Stimulated activated CD8-positive, alpha-beta memory T cell treated with anti-CD3 and anti-CD28 coated beads, Interleukin-2, amount 100 ng/mL, for 1 hour (primary cell): ENCODE data around the gene MTMR12.
"Not testable (repeated sequence)": the region's sequence is repeated elsewhere in the genome, so short reads cannot be mapped to it uniquely, and the experiment has no call there.

Experiments
- DNase-seq, 2 donors: peaks; one replicate each; pipeline ENCODE4 v3.0.0-alpha.2; 2020; ENCODE audit warnings: low read depth in 2 of 2

The MTMR12 gene

GRCh38 chr5:32233696-32234447 lies 78.9 kb downstream of the MTMR12 start:
- no peak for DNase-seq

- DNase-seq, result no peak
These were observed 79.5 kb downstream of the MTMR12 start for GRCh38 chr5:32233220-32233695.

GRCh38 chr5:32232441-32233219 lies 80.1 kb downstream of the MTMR12 start:
- DNase-seq, result peak; percentile 55 to 59

DNA sequence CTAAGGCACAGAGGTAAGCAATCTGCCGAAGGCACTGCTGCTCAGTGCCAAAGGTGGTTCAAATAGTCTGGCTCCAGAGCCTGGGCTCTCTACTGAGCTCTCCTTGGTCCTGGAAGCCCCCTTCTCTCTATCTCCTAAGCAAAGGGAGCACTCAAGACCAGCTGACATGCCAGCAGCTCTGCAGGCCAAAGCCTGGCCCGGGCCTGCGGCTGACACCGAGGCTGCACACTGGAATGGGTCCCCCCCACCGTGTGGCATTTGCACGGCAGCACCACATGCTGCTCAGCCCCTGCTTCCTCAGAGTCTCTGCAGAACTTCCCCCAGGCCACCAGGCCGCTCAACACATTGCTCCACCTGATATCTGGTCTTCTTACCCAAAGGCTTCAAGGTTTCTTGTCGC lies 80.8 kb downstream of the MTMR12 start:
- no peak for DNase-seq

GRCh38 chr5:32231241-32231640 lies 81.5 kb downstream of the MTMR12 start:
- no peak for DNase-seq

- no peak for DNase-seq
These were observed 82.2 kb downstream of the MTMR12 start for GRCh38 chr5:32230356-32231099.

- DNase-seq, result no peak
These were observed 83.2 kb downstream of the MTMR12 start for GRCh38 chr5:32229586-32229985.

DNA sequence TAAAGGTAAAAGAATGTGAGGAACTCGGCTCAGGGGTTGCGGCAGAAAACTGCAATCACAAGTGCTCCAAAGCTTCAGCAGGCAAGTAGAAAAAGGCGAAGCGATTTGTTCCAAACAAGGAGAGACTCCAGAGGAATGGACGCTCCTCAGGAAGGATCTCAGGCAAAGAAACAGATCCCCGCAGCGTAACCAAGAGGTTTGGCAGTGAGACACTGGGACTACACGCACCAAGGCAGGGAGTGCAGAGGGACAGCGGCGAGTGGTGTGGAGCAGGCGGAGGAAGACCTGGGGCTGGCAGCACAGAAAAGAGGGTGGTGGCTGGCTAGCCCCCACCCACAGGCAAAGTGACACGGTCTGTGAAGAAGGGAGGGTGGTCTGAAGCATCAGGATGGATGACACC lies 83.9 kb downstream of the MTMR12 start:
- no peak for DNase-seq

- no peak for DNase-seq
These were observed 87.3 kb downstream of the MTMR12 start for GRCh38 chr5:32225445-32225844.

GRCh38 chr5:32223972-32224609 lies 88.6 kb downstream of the MTMR12 start:
- DNase-seq, result no peak

DNA sequence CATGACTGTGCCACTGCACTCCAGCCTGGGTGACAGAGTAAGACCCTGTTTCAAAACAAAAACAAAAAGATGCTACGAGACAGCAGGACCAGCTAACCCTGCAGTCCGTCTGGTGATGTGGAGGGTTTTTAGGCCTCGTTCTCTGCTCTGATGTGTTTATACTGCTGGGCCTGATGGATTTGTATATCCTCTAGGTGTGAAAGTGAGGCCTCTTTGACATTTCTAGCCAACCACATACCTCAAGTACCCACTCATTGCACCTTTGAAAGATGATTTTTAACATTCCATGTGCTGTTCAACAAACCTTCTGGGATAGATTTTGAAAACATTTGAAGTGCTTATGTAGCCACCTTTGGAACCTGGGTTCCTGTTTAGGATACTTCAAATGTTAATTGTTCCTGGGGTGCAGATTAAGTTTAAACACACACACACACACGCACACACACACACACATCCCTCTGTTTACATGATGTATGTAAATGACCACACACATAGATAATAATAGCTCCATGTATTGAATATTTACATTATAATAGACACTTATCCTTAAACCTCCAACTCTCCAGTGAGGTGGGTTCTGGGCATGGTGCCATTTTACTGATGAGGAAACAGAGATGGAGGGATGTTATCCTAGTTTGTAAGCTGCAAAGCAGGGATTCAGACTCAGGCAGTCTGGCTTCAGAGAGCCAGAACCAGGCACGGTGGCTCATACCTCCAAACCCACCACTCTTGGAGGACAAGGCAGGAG lies 89.8 kb downstream of the MTMR12 start:
- DNase-seq, result no peak

- DNase-seq, result no peak
These were observed 94.8 kb downstream of the MTMR12 start for GRCh38 chr5:32217886-32218396.

GRCh38 chr5:32214344-32214743 lies 98.4 kb downstream of the MTMR12 start:
- DNase-seq, result not testable (repeated sequence)

DNA sequence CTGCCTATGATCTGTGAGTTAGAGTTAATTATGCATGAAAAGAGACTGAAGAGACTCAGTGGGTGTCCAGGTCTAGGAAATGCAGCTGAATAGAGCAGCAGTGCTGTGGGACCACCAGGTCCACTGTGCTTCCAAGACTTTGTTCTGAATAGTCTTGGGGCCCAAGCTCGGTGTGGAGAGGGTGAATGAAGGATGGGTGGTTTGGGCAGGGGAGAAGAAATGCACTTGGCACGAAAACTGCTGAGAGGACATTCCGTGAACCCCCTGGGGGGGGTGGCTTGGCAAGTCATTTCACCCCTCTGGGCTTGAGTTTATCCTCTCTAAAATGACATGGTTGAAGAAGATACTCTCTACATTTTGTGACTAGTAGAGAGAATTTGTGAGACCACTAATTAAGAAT lies 102.6 kb downstream of the MTMR12 start:
- no peak for DNase-seq

GRCh38 chr5:32208837-32209236 lies 103.9 kb downstream of the MTMR12 start:
- not testable (repeated sequence) for DNase-seq

DNA sequence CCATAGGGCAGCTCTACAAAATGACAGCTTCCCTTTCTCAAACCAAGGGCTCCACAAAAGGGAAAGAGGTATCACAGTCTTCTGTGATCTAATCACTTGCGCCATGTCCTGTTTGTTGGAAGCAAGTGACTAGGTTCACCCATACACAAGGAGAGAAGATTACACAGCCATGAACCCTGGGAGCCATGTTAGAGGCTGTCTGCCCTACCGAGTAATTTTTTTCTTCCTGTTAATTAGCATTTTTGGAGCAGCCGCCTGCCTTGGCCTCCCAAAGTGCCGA lies 105.4 kb downstream of the MTMR12 start:
- DNase-seq, result no peak

DNA sequence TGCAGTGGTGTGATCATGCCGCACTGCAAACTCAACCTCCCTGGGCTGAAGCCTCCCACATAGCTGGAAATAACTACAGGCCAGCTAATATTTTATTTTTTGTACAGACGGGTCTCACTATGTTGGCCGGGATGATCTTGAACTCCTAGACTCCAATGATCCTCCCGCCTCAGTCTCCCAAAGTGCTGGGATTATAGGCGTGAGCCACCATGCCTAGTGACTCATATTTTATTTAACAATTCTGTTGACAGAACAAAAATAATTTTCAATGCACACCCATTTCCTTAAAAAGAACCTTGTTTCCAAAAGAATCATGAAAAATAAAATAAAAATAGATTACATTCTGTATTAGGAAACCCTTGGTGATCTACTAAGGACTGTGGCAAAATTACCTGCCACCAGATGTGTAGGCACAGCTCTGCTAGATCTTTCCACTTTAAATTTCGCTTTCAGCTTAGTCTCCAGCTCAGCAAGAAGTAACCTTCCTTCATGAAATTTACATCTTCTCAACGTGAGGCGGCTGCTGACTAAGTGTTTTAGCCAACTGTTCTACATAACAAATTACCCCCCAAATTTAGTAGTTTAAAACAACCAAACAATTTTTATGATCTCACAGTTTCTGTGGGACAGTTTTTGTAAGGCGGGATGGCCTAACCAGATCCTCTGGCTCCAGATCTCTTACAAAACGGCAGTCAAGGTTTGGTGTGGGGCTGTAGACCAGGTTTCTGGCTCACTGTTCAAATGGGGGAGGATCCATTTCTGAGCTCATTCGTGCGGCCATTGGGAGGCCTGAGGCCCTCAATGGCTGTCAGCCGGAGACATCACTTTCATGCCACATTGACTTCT lies 106.0 kb downstream of the MTMR12 start:
- DNase-seq, result no peak

GRCh38 chr5:32206053-32206452 lies 106.7 kb downstream of the MTMR12 start:
- no peak for DNase-seq

DNA sequence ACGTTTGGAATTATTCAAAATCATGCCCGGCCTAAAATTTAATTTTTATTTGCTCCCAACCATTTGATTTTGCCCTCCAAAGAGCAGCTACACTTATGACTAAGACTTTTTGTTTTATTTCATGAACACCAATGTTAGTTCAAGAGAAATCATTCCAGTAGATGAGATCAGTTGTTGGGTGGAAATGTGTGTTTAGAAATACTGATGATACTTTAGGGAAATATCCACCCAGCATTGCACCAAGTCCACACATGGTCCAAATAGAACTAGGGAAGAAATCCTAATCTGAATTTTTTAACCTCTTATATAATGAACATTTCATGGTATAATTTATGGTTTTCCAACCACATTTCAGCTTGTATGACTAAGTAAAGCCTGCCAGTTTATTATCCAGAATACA lies 110.3 kb downstream of the MTMR12 start:
- no peak for DNase-seq

GRCh38 chr5:32201122-32201753 lies 111.5 kb downstream of the MTMR12 start:
- no peak for DNase-seq
